Ectodermal cell (in vitro differentiated cells): Measurements from ENCODE around the gene CCDC134.
"Not testable (repeated sequence)": the region's sequence is repeated elsewhere in the genome, so short reads cannot be mapped to it uniquely, and the experiment has no call there.

Experiments
- H3K27ac ChIP-seq: 2 replicates; pipeline ENCODE4 v1.7.0; 2013; ENCODE audit warnings: mild to moderate bottlenecking, low read depth, low read length; ENCODE audit not compliant: insufficient read depth, poor library complexity, severe bottlenecking
- H3K27me3 ChIP-seq: 2 replicates; pipeline ENCODE4 v1.7.0; 2013; ENCODE audit warnings: mild to moderate bottlenecking, low read length; ENCODE audit not compliant: insufficient read depth, control insufficient read depth, poor library complexity, severe bottlenecking
- H3K36me3 ChIP-seq: one replicate; pipeline ENCODE4 v1.7.0; 2013; ENCODE audit warnings: low read length; ENCODE audit not compliant: control insufficient read depth, insufficient read depth
- H3K4me1 ChIP-seq: one replicate; pipeline ENCODE4 v1.7.0; 2013; ENCODE audit warnings: low read length; ENCODE audit not compliant: control insufficient read depth, insufficient read depth
- H3K4me3 ChIP-seq: 2 replicates; pipeline ENCODE4 v1.7.0; 2013; ENCODE audit warnings: low read depth, low read length, control low read depth; ENCODE audit not compliant: insufficient read depth
- H3K9me3 ChIP-seq: 2 replicates; pipeline ENCODE4 v1.7.0; 2013; ENCODE audit warnings: mild to moderate bottlenecking, low read length, moderate library complexity; ENCODE audit not compliant: control insufficient read depth
- WGBS, 2 experiments: methylation state at CpG; one replicate each; pipeline ENCODE4 v1.1.7; 2013; ENCODE audit warnings: missing lambda C conversion rate in 2 of 2; 5-methylcytosine and 5-hydroxymethylcytosine counted together

The CCDC134 gene

DNA sequence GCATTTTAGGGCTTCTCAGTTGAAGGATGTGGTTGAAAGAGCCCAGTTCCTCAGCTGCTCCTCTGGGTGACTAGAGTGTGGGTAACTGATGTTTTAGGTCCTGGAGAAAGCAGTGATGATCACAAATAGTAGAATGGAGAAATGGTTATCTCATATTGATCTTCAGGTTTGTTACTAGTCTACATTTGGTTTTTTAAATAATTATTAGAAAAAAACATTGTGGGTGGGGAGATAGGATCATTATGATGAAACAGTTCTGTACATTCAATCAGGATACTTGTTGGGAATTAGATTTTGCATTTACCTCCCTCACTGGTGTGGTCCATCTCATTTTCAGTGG lies 57.4 kb downstream of the CCDC134 start:
- Histone ChIP-seq H3K27ac (no peak overlapping the region), H3K4me3 (no peak overlapping the region), H3K4me1 (no peaks in the 10 kb centered on the region), H3K9me3 (no peaks in the 10 kb centered on the region), H3K27me3 (no peaks in the 10 kb centered on the region), H3K36me3 (peaks cover 3% of the 10 kb centered on the region)

DNA sequence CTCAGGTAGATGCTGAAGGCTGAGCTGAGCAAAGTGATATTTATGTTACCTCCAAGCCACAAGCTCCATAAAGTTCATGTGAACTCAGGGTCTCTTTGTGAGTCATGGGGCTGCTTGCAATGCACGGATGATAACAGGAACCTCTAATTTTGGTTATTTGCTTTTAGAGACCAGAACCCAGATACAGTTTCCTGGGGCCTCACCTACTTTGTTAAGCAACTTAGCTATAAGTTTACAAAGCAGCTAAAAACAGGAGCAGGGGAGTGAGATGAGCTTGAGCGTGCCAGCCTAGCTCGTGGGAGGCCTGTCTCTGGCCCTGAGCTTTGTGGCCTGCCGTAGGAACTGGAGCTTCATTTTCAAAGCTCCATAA lies 61.7 kb downstream of the CCDC134 start:
- H3K36me3 ChIP-seq: peaks cover 11% of the 10 kb centered on the region
- no peak overlapping the region for H3K4me3 ChIP-seq
- H3K4me1 ChIP-seq: no peaks in the 10 kb centered on the region
- no peaks in the 10 kb centered on the region for H3K27me3 ChIP-seq
- H3K27ac ChIP-seq: peak overlapping the region; percentile 36
- H3K9me3 ChIP-seq: no peaks in the 10 kb centered on the region
- WGBS, 2 experiments: 88 to 91% methylated on average over 4 of the region's 4 CpGs

DNA sequence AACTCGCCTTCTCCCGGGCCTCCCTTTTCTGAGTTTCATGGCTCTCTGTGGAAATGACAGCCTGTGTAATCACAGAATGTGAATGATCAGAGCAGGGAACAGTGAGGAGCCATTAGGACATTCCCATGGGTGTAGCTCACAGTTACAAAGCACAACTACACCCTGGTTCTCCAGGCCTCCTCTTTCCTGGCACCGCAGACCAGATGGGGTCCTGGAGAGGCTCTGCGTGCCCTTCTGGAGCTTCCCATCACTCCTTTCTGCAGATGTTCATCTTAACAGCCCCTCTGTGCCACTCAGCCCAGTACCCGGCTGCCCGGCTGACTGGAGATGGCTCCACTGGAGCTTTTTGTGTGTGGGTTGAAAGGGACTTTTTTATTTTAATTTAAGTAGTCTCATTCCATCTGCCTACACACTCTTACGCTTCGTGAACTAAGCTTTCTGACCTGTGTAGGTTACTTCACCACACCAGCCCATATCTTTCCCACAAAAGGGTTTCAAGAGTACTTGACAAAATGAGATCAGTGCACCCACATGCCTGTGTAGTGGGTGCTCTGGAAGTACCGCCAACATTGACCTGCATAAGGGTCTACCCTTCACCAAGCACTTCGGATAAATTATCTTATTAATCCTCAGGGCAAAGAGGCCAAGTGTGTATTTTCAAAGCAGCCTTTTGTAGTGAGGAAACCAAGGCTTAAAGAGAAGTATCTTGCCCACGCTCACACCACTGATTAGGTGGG lies 62.2 kb downstream of the CCDC134 start:
- H3K9me3 ChIP-seq: no peaks in the 10 kb centered on the region
- 95 to 96% methylated on average over 9 to 11 of the region's 11 CpGs for WGBS, 2 experiments
- H3K27me3 ChIP-seq: no peaks in the 10 kb centered on the region
- no peak overlapping the region for H3K4me3 ChIP-seq
- H3K36me3 ChIP-seq: peaks cover 13% of the 10 kb centered on the region
- H3K4me1 ChIP-seq: no peaks in the 10 kb centered on the region
- peak overlapping the region; percentile 36 for H3K27ac ChIP-seq

DNA sequence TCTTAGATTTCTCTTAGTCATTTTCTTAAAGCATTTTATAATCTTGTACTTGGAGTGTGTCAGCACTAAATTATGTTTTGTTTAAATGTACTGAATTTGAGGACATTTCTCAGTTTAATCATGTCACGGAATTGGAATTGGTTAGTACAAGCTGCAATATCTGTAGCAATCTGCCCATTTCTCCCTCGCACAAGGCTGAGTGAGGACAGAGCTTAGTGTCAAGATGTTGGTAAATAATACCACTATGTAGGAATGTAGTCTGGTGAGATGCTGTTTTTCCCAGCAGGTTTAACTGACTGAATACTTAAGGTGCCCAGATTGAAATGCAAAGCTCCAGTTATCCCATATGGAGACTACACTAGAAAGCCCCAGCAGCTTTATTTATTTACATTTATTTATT lies 63.0 kb downstream of the CCDC134 start:
- Histone ChIP-seq H3K4me1 (no peaks in the 10 kb centered on the region), H3K27ac (no peak overlapping the region)
- 97 to 98% methylated on average over 2 of the region's 2 CpGs for WGBS, 2 experiments

DNA sequence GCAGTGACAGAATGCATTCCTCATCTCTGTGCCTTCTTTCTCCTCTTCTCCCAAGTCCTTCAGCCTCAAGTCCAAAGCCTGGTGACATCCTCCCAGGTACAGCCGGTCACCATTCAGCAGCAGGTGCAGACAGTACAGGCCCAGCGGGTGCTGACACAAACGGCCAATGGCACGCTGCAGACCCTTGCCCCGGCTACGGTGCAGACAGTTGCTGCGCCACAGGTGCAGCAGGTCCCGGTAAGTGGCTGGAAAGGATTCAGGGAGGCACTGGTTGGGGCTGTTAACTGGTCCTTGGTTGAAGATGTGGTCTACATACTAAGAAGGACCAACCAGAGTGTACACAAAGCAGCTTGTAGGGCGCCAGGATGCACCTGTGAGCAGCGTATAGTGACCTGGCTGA lies 68.1 kb downstream of the CCDC134 start:
- Histone ChIP-seq H3K36me3 (peaks cover 39% of the 10 kb centered on the region), H3K4me3 (no peak overlapping the region), H3K27ac (no peak overlapping the region), H3K9me3 (no peaks in the 10 kb centered on the region), H3K4me1 (no peaks in the 10 kb centered on the region), H3K27me3 (no peaks in the 10 kb centered on the region)
- WGBS, 2 experiments: 94 to 97% methylated on average over 10 of the region's 10 CpGs

More for the DNA sequence above, 63.0 kb downstream of the CCDC134 start:
- H3K4me3 ChIP-seq: no peak overlapping the region
- H3K36me3 ChIP-seq: peaks cover 16% of the 10 kb centered on the region
- no peaks in the 10 kb centered on the region for H3K27me3 ChIP-seq
- no peaks in the 10 kb centered on the region for H3K9me3 ChIP-seq

DNA sequence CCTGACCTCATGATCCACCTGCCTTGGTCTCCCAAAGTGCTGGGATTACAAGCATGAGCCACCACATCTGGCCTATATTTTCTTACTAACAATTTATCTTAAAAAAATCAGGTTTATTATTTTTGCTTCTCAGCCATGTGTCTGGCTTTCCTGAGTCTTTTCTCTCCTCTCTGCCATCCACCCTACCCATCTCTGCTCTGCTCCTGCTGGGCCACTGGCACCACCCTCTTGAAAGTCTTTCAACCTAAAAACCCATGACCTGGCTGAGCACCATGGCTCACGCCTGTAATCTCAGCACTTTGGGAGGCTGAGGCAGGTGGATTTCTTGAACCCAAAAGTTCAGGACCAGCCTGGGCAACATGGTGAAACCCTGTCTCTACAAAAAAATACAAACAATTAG lies 69.6 kb downstream of the CCDC134 start:
- not testable (repeated sequence) for H3K9me3 ChIP-seq, H3K27me3 ChIP-seq, H3K27ac ChIP-seq, H3K4me3 ChIP-seq, H3K4me1 ChIP-seq
- H3K36me3 ChIP-seq: peaks cover 40% of the 10 kb centered on the region
- WGBS, 2 experiments: 71 to 91% methylated on average over 1 of the region's 1 CpG

DNA sequence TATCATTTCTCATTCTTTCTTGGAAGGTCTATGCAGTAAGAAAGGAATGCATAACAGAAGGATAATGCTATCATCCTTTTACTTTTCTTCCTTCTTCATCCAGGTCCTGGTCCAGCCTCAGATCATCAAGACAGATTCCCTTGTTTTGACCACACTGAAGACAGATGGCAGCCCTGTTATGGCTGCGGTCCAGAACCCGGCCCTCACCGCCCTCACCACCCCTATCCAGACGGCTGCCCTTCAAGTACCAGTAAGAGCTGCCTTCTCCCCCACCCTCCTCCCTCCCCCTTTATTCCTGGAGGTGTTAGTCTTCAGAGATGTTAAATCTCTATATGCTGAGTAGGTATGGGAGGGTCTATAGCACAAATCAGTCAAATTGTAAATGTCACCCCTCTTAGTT lies 70.3 kb downstream of the CCDC134 start:
- Histone ChIP-seq H3K27ac (no peak overlapping the region), H3K4me1 (no peaks in the 10 kb centered on the region), H3K9me3 (no peaks in the 10 kb centered on the region), H3K4me3 (no peak overlapping the region), H3K27me3 (no peaks in the 10 kb centered on the region), H3K36me3 (peaks cover 47% of the 10 kb centered on the region)
- 89 to 95% methylated on average over 3 to 4 of the region's 4 CpGs for WGBS, 2 experiments

DNA sequence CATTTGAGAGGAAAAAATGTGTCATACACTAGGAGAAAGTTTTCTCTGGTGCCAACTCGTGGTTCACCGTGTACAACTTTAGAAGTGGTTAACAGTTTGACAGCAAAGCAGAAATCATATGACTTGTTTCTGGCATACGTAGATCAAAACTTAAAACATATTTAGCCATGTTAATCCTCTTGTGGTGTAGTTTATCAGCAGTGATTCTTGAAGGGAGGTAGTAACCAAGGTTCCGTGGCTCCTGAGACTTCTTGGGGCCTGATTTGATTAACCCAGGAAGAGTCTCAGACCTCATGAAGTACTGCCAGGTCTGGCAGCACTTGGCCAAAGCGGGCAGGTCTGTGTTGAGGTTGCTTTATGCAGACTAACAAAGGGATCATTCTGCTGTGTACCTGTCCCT lies 72.9 kb downstream of the CCDC134 start:
- WGBS, 2 experiments: 85 to 88% methylated on average over 5 of the region's 5 CpGs
- H3K36me3 ChIP-seq: peaks cover 55% of the 10 kb centered on the region
- no peak overlapping the region for H3K27ac ChIP-seq
- no peaks in the 10 kb centered on the region for H3K4me1 ChIP-seq
- H3K27me3 ChIP-seq: no peaks in the 10 kb centered on the region
- H3K9me3 ChIP-seq: no peaks in the 10 kb centered on the region
- H3K4me3 ChIP-seq: no peak overlapping the region

DNA sequence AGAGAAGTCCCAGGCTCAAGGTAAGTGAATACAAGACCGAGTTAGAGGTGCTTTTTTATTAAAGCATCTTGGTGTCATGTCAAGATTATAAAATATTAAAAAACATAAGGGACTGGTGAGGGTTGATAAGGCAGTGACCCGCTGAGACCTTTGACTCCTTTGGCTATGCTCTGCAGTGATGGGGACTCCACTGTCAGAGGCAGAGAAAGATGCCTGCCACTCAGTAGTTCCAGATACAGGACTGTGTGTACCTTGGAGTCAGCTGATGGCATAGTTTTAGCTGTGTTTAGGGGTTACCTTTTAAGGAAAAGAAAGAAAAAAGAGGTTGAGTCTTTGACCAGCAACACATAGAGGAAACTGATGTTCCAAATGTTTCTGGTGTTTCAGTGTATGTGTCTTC lies 73.6 kb downstream of the CCDC134 start:
- Histone ChIP-seq H3K36me3 (peaks cover 49% of the 10 kb centered on the region), H3K4me3 (no peak overlapping the region), H3K27ac (no peak overlapping the region), H3K9me3 (no peaks in the 10 kb centered on the region), H3K27me3 (no peaks in the 10 kb centered on the region), H3K4me1 (no peaks in the 10 kb centered on the region)
- 88 to 98% methylated on average over 2 of the region's 2 CpGs for WGBS, 2 experiments

DNA sequence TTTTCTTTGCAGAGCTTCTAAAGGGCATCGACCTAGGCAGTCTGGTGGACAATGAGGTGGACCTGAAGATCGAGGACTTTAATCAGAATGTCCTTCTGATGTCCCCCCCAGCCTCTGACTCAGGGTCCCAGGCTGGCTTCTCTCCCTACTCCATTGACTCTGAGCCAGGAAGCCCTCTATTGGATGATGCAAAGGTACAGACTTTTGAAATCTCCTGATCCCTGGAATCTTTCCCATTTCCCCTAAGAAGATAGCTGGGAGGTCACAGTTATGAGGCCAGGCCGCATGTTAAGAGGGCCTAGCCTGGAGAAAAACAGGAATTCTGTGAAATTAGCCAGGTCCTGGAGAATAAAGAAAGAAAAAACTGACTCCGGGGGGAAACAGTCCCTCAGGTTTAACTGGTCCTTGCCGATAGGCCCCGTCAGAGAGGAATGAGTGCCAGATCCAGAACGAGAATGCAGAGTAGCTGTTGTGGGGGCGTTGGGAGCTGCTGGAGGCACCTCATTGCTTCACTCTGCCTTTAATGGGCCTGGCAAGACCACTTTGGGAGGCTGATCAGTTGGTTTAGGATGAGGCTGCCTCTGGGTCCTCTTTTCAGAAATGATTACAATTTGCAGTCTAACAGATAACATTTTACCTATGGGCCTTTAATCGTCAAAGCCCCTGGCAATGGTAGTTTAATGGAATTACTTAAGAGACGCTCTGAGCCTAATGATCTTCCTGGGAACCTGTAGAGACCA lies 75.2 kb downstream of the CCDC134 start:
- Histone ChIP-seq H3K9me3 (no peaks in the 10 kb centered on the region), H3K27me3 (no peaks in the 10 kb centered on the region), H3K36me3 (peaks cover 52% of the 10 kb centered on the region), H3K4me3 (no peak overlapping the region), H3K27ac (no peak overlapping the region), H3K4me1 (no peaks in the 10 kb centered on the region)
- 91 to 96% methylated on average over 10 of the region's 10 CpGs for whole genome bisulfite sequencing, 2 experiments
